AML-193 (cell line): ENCODE data around the gene FOXO6.

ENCODE experiments used
- DNase-seq, 2 experiments: peaks; one replicate each; lab custom pipeline; 2025; lab: John Stamatoyannopoulos, UW

FOXO6 gene

GRCh38 chr1:41353744-41354143, 7.5 kb upstream of the FOXO6 start:
- DNase-seq: no peak

- DNase-seq: no peak
Observed at GRCh38 chr1:41354956-41355355, 6.3 kb upstream of the FOXO6 start.

- DNase-seq: no peak
Observed at GRCh38 chr1:41355356-41355755, 5.9 kb upstream of the FOXO6 start.

GRCh38 chr1:41355761-41356160, 5.5 kb upstream of the FOXO6 start:
- no peak for DNase-seq

GRCh38 chr1:41356752-41357151, 4.5 kb upstream of the FOXO6 start:
- DNase-seq: no peak

GRCh38 chr1:41357451-41358101, 3.7 kb upstream of the FOXO6 start:
- DNase-seq: no peak

GRCh38 chr1:41358131-41359021, 2.9 kb upstream of the FOXO6 start:
- DNase-seq: no peak

GRCh38 chr1:41359211-41360073, 1.8 kb upstream of the FOXO6 start:
- DNase-seq: no peak

GRCh38 chr1:41360074-41360785, 1.0 kb upstream of the FOXO6 start:
- DNase-seq: no peak

- DNase-seq: no peak
Observed at GRCh38 chr1:41361495-41362356, 492 bp downstream of the FOXO6 start.

- no peak for DNase-seq
Observed at GRCh38 chr1:41362357-41362721, 1.1 kb downstream of the FOXO6 start.

- DNase-seq: no peak
Observed at GRCh38 chr1:41362749-41363590, 1.7 kb downstream of the FOXO6 start.

GRCh38 chr1:41363591-41364320, 2.5 kb downstream of the FOXO6 start:
- DNase-seq: no peak

GRCh38 chr1:41364442-41365319, 3.4 kb downstream of the FOXO6 start:
- no peak for DNase-seq

- DNase-seq: no peak
Observed at GRCh38 chr1:41365320-41365633, 4.0 kb downstream of the FOXO6 start.

GRCh38 chr1:41365772-41366454, 4.7 kb downstream of the FOXO6 start:
- DNase-seq: no peak

GRCh38 chr1:41366455-41367287, 5.4 kb downstream of the FOXO6 start:
- DNase-seq: no peak
